HG03520 (cell line): ENCODE results near the gene ARHGAP6.
"Not testable (repeated sequence)": the region's sequence is repeated elsewhere in the genome, so short reads cannot be mapped to it uniquely, and the experiment has no call there.

ENCODE experiments used
- ATAC-seq: cut with Tn5 transposase; IDR thresholded peaks from one replicate; pipeline ENCODE4 v1.9.1; 2021; ENCODE audit warnings: mild to moderate bottlenecking, moderate library complexity; ENCODE audit not compliant: unreplicated experiment

ARHGAP6 gene

GRCh38 chrX:11648705-11649519 lies 16.8 kb downstream of the ARHGAP6 start:
- ATAC-seq = no peak

DNA sequence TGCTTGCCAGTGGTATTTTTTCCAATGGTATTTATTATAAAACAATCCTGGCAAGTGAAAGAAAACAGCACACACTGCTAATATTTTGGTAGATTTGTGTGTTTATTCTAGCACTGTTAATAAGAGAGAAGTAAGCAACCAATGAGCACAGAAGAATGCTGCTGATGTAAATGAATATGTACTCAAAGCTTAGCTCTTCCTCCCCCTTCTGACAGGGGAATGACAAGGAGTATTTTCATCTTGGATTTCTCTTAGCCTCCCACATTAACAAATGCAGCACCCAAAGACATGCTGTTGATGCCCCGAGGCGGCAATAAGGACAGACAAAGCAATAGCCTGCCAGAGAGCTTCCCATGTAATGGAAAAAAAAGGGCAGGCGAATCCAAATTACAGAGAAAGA lies 18.6 kb downstream of the ARHGAP6 start:
- ATAC-seq = no peak

DNA sequence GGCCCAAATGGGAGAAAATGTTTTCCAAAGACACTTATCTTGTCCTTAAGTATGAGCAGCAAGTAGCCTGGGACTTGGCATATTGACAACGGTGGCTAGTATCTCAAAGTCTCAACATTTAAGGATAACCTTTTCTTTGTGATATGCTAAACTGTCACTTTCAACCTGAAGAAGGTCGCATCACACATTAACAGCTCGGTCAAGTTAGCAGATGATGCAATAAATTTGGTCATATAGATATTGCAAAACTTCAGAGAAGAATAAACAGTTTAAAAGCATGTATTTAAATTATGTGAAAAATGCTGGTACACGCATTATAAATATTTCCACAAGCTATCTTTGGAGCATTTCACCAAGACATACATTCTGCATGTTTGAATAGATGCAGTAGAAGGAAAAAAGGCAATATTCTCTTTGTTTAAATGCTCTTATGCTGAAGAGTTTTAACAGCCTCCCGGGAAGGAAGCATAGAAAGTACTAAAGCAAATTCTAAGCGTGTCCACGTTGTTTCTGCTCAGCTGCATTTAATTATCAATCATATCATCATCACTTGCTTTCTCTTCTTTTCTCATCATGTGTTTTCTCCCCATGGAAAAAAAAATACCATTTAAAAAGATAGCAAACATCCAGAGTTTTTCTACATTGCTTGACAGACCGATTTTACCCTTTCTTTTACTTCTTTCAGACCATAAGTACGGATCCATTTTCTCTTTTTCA lies 24.2 kb downstream of the ARHGAP6 start:
- no peak for ATAC-seq

GRCh38 chrX:11640089-11640488 lies 25.6 kb downstream of the ARHGAP6 start:
- ATAC-seq = no peak

- ATAC-seq = no peak
Observed at GRCh38 chrX:11632732-11633131, 33.0 kb downstream of the ARHGAP6 start.

DNA sequence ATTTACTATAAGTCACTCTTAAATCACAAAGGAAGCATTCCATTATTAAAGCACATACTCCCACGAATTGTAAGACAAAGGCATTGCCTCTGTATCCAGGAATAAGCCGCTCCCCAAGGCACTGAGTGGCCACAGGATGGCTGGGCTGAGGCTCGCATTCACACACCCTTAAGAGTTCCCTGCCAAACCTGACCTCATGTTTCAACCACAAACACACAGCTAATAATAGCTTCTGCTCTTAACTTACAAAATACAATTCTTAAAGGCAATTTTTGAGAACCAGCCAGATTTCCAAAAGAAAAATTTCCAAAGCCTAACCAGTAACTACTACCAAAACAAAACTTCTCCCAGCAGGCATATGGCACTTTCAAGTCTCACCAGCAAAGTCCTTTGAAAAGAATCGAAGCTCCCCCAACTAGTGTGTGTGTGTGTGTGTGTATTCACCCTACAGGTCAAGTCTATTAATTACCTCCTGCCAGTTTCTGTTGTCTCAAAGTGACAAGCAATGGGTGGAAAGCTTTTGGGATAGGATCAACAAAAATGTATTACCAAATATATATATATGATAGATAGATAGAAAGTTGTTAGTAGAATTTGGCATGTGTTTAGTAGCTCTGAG lies 36.0 kb downstream of the ARHGAP6 start:
- ATAC-seq = peak; percentile 89

DNA sequence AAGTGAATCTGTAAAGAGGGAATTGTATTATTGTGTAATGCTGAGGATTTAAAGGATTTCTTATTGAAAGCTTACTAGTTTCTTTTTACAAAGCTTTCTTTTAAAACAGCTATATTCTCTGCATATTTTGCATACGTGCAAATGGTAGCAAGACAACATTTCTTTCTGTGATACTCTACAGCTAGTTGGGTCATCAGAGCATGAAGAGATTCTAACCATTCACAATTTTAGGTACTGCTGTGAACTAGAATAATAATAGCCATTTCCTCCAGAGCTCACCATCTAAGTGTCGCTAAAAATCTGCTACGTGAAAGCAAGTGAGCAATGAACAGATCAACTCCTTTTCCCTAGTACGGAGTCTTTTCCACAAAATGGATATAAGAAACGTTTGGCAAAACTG lies 37.3 kb downstream of the ARHGAP6 start:
- ATAC-seq = no peak

- ATAC-seq = no peak
Observed at GRCh38 chrX:11626351-11626750, 39.4 kb downstream of the ARHGAP6 start.

DNA sequence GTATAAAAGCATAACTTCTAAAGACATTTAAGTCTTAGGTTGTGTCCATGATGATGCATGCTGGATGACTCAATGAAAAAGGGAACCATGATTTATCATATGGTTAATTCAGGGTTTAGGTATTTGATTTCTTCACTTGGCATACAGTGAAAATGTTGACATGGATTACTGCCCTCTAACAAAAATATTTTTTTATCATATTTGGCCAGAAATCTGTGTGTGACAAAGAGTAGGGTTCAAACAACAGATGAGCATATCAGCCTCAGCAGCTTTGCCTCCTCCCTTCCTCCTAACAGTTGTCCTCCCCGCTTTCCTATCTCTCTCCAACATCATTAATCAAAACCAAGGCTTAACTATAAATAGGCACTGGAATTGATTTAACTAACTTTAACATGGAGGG lies 46.3 kb downstream of the ARHGAP6 start:
- no peak for ATAC-seq

DNA sequence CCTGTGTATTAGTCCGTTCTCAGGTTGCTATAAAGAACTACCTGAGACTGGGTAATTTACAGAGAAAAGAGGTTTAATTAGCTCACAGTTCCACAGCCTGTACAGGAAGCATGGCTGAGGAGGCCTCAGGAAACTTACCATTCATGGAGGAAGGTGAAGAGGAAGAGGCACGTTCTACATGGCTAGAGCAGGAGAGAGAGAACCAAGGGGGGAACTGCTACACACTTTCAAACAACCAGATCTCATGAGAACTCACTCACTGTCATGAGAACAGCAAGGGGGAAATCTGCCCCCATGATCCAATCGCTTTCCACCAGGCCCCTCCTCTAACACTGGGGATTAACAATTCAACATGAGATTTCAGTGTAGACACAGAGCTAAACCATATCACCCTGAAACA lies 51.5 kb downstream of the ARHGAP6 start:
- ATAC-seq = not testable (repeated sequence)

GRCh38 chrX:11611965-11612364 lies 53.8 kb downstream of the ARHGAP6 start:
- ATAC-seq = peak; percentile 56

DNA sequence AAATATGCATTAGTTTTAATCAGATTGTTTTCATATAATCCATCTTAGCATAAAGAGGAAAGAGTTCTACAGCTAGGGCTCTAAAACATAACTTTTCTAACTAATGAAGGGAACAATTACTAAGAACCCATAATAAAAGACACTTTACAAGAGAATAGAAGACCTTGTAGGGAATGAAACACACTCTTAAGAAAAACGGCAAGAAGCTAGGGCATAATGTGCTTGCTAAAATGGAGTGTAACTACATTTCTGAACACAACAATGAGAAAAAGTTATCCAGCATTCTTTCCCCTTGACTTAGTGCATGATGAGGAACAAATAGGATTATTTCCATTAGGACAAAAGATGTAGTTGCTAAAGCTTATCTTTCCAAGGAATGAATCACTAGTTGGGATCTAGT lies 54.6 kb downstream of the ARHGAP6 start:
- ATAC-seq = no peak

DNA sequence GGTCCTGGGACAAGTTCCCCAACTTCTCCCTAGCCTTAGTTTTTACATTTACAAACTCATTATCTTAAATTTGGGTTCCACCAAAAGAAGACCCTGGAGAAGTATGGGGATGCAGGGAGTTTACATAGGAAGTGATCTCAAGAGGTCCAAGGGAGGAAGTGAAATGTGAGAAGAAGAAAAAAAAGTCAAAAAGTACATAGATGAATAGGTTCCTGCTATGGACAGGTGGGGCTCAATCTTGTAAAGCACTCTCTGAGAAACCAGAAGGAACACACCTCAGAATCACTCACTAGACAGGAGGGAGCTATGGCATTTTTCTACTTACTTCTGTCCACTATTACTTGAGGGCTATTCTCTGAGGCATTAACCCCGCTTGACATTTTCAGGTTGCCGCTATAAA lies 56.6 kb downstream of the ARHGAP6 start:
- peak; percentile 69 for ATAC-seq

- no peak for ATAC-seq
Observed at GRCh38 chrX:11606408-11606807, 59.3 kb downstream of the ARHGAP6 start.

- ATAC-seq = no peak
Observed at GRCh38 chrX:11600578-11600977, 65.1 kb downstream of the ARHGAP6 start.

- ATAC-seq = no peak
Observed at GRCh38 chrX:11597479-11597878, 68.2 kb downstream of the ARHGAP6 start.

- no peak for ATAC-seq
Observed at GRCh38 chrX:11591723-11592346, 73.9 kb downstream of the ARHGAP6 start.

DNA sequence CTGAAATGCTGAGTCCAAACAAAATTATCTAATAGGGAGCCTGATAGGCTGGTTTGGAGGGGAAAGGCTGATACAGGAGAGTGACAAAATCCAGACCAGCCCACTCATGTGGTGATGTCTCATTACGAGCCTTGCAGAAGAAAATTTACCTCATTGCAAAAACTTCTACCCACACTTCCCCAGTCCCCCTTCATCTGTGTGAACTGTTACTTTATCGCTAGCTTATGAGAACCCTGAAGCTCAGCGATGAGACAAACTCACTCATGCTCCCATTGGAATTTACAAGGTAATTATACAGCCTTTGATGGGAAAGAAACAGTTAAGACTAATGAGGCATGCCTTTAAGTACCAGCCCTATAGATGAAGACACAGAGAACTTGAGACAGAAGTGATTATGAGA lies 76.1 kb downstream of the ARHGAP6 start:
- no peak for ATAC-seq

DNA sequence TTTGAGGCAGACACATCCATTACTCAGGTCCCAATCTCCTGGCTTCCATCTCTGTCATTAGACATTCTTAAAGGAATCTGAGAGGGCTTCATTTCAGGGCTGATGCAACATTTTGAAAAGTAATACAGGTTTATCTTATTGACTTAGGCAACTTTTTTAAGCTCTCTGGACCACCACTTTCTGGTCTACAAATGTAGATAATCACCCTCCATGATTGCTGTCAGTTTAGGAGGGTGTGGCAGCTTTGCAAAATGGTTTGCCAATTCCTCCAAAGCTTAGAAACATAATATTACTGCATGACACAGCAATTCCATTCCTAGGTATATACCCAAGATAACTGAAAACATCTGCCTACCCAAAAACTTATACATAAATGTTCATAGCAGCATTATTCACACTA lies 77.6 kb downstream of the ARHGAP6 start:
- ATAC-seq = no peak

DNA sequence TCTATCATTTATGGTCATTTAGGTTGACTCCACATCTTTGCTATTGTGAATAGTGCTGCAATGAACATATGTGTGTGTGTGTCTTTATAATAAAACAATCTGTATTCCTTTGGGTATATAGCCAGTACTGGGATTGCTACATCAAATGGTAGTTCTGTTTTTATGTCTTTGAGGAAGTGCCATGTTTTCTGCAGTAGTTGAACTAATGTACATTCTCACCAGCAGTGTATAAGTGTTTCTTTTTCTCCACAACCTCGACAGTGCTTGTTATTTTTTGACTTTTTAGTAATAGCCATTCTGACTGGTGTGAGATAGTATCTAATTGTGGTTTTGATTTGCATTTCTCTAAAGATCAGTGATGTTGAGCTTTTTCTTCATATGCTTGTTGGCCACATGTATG lies 80.5 kb downstream of the ARHGAP6 start:
- ATAC-seq = no peak

DNA sequence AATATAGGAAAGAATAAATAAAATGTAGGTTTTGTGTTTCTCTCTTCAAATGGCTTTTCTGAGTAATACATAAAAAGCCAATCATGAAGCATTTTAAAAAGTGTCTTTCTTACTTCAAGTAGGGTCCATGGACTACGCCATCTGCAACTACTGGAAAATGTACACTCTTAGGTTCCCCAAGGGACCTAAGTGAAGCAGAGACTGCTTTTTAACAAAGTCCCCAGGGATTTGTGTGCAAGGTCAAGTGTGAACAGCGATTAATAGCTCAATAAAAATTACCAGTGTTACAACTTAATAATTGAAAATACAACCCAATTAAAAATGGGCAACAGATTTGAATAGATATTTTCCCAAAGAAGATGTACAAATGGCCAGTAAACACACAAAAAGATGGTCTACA lies 84.9 kb downstream of the ARHGAP6 start:
- no peak for ATAC-seq
